Measurements from ENCODE around the gene RGL2.

DNA sequence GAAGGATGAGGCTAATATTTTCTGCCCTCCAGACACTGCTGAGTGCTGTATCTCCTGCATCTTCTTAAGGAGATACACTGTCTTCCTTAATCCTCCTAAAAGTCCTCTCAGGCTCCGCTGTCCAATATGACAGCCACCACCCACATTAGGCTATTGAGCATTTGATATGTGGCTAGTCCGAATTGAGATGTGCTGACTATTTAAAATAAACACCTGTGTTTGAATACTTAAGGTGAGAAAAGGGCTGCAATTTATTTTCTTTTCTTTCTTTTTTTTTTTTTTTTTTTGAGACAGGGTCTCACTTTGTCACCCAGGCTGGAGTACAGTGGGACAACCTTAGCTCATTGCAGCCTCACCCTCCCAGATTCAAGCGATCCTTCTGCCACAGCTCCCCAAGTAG, 3.1 kb upstream of the RGL2 start:
- TF ChIP-seq, protein P1, sequence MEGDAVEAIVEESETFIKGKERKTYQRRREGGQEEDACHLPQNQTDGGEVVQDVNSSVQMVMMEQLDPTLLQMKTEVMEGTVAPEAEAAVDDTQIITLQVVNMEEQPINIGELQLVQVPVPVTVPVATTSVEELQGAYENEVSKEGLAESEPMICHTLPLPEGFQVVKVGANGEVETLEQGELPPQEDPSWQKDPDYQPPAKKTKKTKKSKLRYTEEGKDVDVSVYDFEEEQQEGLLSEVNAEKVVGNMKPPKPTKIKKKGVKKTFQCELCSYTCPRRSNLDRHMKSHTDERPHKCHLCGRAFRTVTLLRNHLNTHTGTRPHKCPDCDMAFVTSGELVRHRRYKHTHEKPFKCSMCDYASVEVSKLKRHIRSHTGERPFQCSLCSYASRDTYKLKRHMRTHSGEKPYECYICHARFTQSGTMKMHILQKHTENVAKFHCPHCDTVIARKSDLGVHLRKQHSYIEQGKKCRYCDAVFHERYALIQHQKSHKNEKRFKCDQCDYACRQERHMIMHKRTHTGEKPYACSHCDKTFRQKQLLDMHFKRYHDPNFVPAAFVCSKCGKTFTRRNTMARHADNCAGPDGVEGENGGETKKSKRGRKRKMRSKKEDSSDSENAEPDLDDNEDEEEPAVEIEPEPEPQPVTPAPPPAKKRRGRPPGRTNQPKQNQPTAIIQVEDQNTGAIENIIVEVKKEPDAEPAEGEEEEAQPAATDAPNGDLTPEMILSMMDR (conservative IDR thresholded peaks at IDR 0.05 in 1 of 2, IDR thresholded peaks at IDR 0.05 in 1 of 2; ENCODE audit: extremely low read depth in 1 of 2, insufficient read depth in 1 of 2, low read depth in 1 of 2, low read length in 2 of 2) = no peak
- no peak for TF ChIP-seq EZH2 (IDR thresholded peaks at IDR 0.05; ENCODE audit: borderline replicate concordance, low read length)

Measured in mammary epithelial cell (primary cell).